B cell (primary cell): ENCODE data around the gene SLAIN2. TPM values are rescaled to one million over a fixed set of nuclear protein-coding genes. Genes with fewer than 3 reads are reported as not detected.

Experiments used
- ATAC-seq: fragments of 200-7000 bp; cut with Tn5 transposase; one replicate; pipeline ENCODE4 v1.10.0; 2021; ENCODE audit warnings: low read depth, mild to moderate bottlenecking, moderate number of reproducible peaks, moderate library complexity
- CTCF ChIA-PET: fragments of 350-600 bp; sonication (Branson Sonifier 250); formaldehyde crosslinking; loops from one replicate; lab custom pipeline; 2021; ENCODE audit warnings: antibody characterized with exemption, inconsistent platforms; lab: Charles Lee
- POLR2A ChIA-PET: fragments of 350-600 bp; sonication (Branson Sonifier 250); formaldehyde crosslinking; loops from one replicate; lab custom pipeline; 2021; ENCODE audit warnings: antibody characterized with exemption; lab: Charles Lee
- DNase-seq: peaks from one replicate; pipeline ENCODE4 v3.0.0; 2013
- H2AFZ ChIP-seq: 2 replicates; pipeline ENCODE4 v1.6.1; 2012; ENCODE audit warnings: mild to moderate bottlenecking, low read depth, low read length; ENCODE audit not compliant: insufficient read depth, poor library complexity, severe bottlenecking
- H3K27ac ChIP-seq, 2 donors: 1 replicate in 1 of 2; 2 replicates in 1 of 2; pipeline ENCODE4 v1.5.1; 2012 to 2013; ENCODE audit warnings: low read length in 2 of 2, mild to moderate bottlenecking in 2 of 2, moderate library complexity in 1 of 2
- H3K27me3 ChIP-seq, 4 experiments: fragments of 200-600 bp in 1 of 4; sonication (generic) in 1 of 4; replicated peaks in 1 of 4; 1 replicate in 2 of 4; 2 replicates in 2 of 4; pipeline versions ENCODE4 v1.6.1 to v1.7.0; 2013 to 2016; ENCODE audit warnings: low read length in 3 of 4, mild to moderate bottlenecking in 2 of 4, mixed read lengths in 1 of 4, moderate library complexity in 1 of 4; ENCODE audit not compliant: insufficient read depth in 4 of 4, control insufficient read depth in 3 of 4; ENCODE audit errors: control extremely low read depth in 1 of 4
- H3K36me3 ChIP-seq, 2 experiments: replicated peaks in 1 of 2; 1 replicate in 1 of 2; 2 replicates in 1 of 2; pipeline versions ENCODE4 v1.6.1 to v1.7.1; 2013; ENCODE audit warnings: low read length in 1 of 2; ENCODE audit not compliant: insufficient read depth in 2 of 2, control insufficient read depth in 1 of 2; ENCODE audit errors: control extremely low read depth in 1 of 2, extremely low read depth in 1 of 2
- H3K4me1 ChIP-seq, 2 donors: fragments of 200-600 bp in 1 of 2; sonication (generic) in 1 of 2; 1 replicate in 1 of 2; 2 replicates in 1 of 2; pipeline versions ENCODE4 v1.5.1 to v1.6.1; 2013 to 2017; ENCODE audit warnings: low read length in 2 of 2; ENCODE audit not compliant: control insufficient read depth in 2 of 2, insufficient read depth in 2 of 2
- H3K4me2 ChIP-seq: replicated peaks from 2 replicates; pipeline ENCODE3; 2012; ENCODE audit warnings: mild to moderate bottlenecking, low read depth, low read length; ENCODE audit not compliant: poor library complexity, severe bottlenecking
- H3K4me3 ChIP-seq, 5 experiments: fragments of 200-600 bp in 1 of 5; sonication (generic) in 1 of 5; 1 replicate in 3 of 5; 2 replicates in 2 of 5; pipeline versions ENCODE4 v1.5.1 to v1.7.0; 2011 to 2016; ENCODE audit warnings: low read length in 4 of 5, mild to moderate bottlenecking in 4 of 5, low read depth in 2 of 5, control low read depth in 1 of 5, moderate library complexity in 1 of 5; ENCODE audit not compliant: insufficient read depth in 1 of 5; ENCODE audit errors: control extremely low read depth in 1 of 5, extremely low read depth in 1 of 5
- H3K79me2 ChIP-seq: fragments of 200-600 bp; sonication (generic); one replicate; pipeline ENCODE4 v1.6.0; 2016; ENCODE audit warnings: low read length; ENCODE audit not compliant: control insufficient read depth, insufficient read depth
- H3K9ac ChIP-seq: fragments of 200-600 bp; sonication (generic); 2 replicates; pipeline ENCODE4 v1.6.1; 2017; ENCODE audit warnings: mild to moderate bottlenecking, low read length, moderate library complexity
- H3K9me3 ChIP-seq, 3 donors: one replicate each; pipeline versions ENCODE4 v1.6.1 to v1.7.1; 2013; ENCODE audit warnings: low read length in 2 of 3; ENCODE audit not compliant: control insufficient read depth in 2 of 3, insufficient read depth in 1 of 3; ENCODE audit errors: control extremely low read depth in 1 of 3
- H4K20me1 ChIP-seq: 2 replicates; pipeline ENCODE4 v1.6.0; 2012; ENCODE audit warnings: mild to moderate bottlenecking, low read length; ENCODE audit not compliant: insufficient read depth, control insufficient read depth, poor library complexity, severe bottlenecking
- H3K27ac Mint-ChIP-seq: one replicate; pipeline ENCODE4 v1.8.0; 2021; ENCODE audit warnings: mixed read lengths
- H3K27me3 Mint-ChIP-seq: one replicate; pipeline ENCODE4 v1.8.0; 2021; ENCODE audit warnings: mixed read lengths
- H3K4me1 Mint-ChIP-seq: one replicate; pipeline ENCODE4 v1.8.0; 2021; ENCODE audit warnings: mixed read lengths
- H3K4me3 Mint-ChIP-seq: one replicate; pipeline ENCODE4 v1.8.0; 2021; ENCODE audit warnings: mixed read lengths
- H3K9me3 Mint-ChIP-seq: one replicate; pipeline ENCODE4 v1.8.0; 2022; ENCODE audit warnings: mixed read lengths; ENCODE audit not compliant: insufficient read depth
- CTCF ChIP-seq: fragments of 200-600 bp; IDR thresholded peaks from one replicate; pipeline ENCODE4 v1.8.0; 2022; ENCODE audit warnings: antibody characterized with exemption, mild to moderate bottlenecking
- EZH2 ChIP-seq: IDR thresholded peaks from 2 replicates; pipeline ENCODE4 v1.6.1; 2012; ENCODE audit warnings: borderline replicate concordance, low read depth, mild to moderate bottlenecking, moderate library complexity, low read length; ENCODE audit not compliant: insufficient read depth, poor library complexity, severe bottlenecking
- WGBS: methylation state at CpG from one replicate; pipeline ENCODE4 v1.1.5; 2013; ENCODE audit warnings: missing lambda C conversion rate; ENCODE audit not compliant: insufficient coverage; 5-methylcytosine and 5-hydroxymethylcytosine counted together
- intact Hi-C: fragments of 100-400 bp; cut with micrococcal nuclease; formaldehyde crosslinking; loops from one replicate; pipeline ENCODE4 v1.10.0; 2022
- polyA plus RNA-seq: library from polyadenylated mRNA; depleted of rRNA; stranded (reverse); fragments of >200 nt; gene quantifications from 2 replicates; pipeline ENCODE4 v1.2.3, GENCODE V29; 2012
- total RNA-seq, 2 donors: library from RNA; stranded (reverse); fragments of 120-200 nt in 1 of 2; gene quantifications; 1 replicate in 1 of 2; 2 replicates in 1 of 2; pipeline versions ENCODE4 v1.2.3 to v1.2.4, GENCODE V29; 2013 to 2022

Gene SLAIN2
- total and polyA plus RNA-seq, 2 donors (not counting 1 experiment from before 2014, with no cell fraction given) = 19.7 to 69.1 TPM

GRCh38 chr4:48428926-48429325 is 87.6 kb downstream of the SLAIN2 start:
- Histone ChIP-seq H3K79me2 (no peaks in the 10 kb centered on the region), H3K4me1 (no peaks in the 10 kb centered on the region), H2AFZ (no peak overlapping the region), H3K9me3 (no peaks in the 10 kb centered on the region), H3K4me3 (no peak overlapping the region), H3K27ac (no peak overlapping the region), H3K9ac (no peak overlapping the region), H3K4me2 (no peak overlapping the region), H3K27me3 (no peaks in the 10 kb centered on the region), H3K36me3 (peaks cover 0 to 3% of the 10 kb centered on the region in 2 experiments), H4K20me1 (no peaks in the 10 kb centered on the region)
- Mint-ChIP-seq H3K4me1 (no peaks in the 10 kb centered on the region), H3K4me3 (no peak overlapping the region), H3K9me3 (peaks cover 1% of the 10 kb centered on the region), H3K27me3 (no peaks in the 10 kb centered on the region), H3K27ac (no peak overlapping the region)
- intact Hi-C loops = no loop called here
- ATAC-seq (no peak), DNase-seq (no peak)
- CTCF ChIA-PET = interaction anchor here (1.7 kb wide), 1 partner anchor 17 kb away, joined by 5 read pairs; no protein-coding TSS in a partner anchor
- WGBS = no CpG with 5 or more reads among the region's 2 CpGs
- TF ChIP-seq CTCF (no peak), EZH2 (no peak)
- POLR2A ChIA-PET = no interaction called here

GRCh38 chr4:48429709-48430474 is 88.6 kb downstream of the SLAIN2 start:
- Mint-ChIP-seq H3K27ac (no peak overlapping the region), H3K4me1 (no peaks in the 10 kb centered on the region), H3K9me3 (peaks cover 1% of the 10 kb centered on the region), H3K4me3 (no peak overlapping the region), H3K27me3 (no peaks in the 10 kb centered on the region)
- no peaks in the 10 kb centered on the region for H3K9me3 ChIP-seq
- POLR2A ChIA-PET = no interaction called here
- H4K20me1 ChIP-seq = no peaks in the 10 kb centered on the region
- no peaks in the 10 kb centered on the region for H3K4me1 ChIP-seq
- no peak overlapping the region for H3K27ac ChIP-seq
- ATAC-seq = no peak
- H3K36me3 ChIP-seq = peaks cover 0 to 3% of the 10 kb centered on the region in 2 experiments
- no peak overlapping the region for H3K4me2 ChIP-seq
- H2AFZ ChIP-seq = no peak overlapping the region
- H3K4me3 ChIP-seq = no peak overlapping the region
- CTCF ChIA-PET = interaction anchor here (1.7 kb wide), 1 partner anchor 16 kb away, joined by 5 read pairs; no protein-coding TSS in a partner anchor
- DNase-seq = no peak
- no peak for TF ChIP-seq EZH2
- TF ChIP-seq CTCF = no peak
- H3K9ac ChIP-seq = no peak overlapping the region
- no peaks in the 10 kb centered on the region for H3K27me3 ChIP-seq
- WGBS = no CpG with 5 or more reads among the region's 1 CpG
- no peaks in the 10 kb centered on the region for H3K79me2 ChIP-seq
- intact Hi-C loops = no loop called here
